Glutamatergic neuron (in vitro differentiated cells): ENCODE data around the gene AKIRIN1. TPM values are rescaled to one million over a fixed set of nuclear protein-coding genes. Genes with fewer than 3 reads are reported as not detected.
A peak's percentile ranks its signal among the peaks of the same experiment; 100 is the strongest.
"Not testable (repeated sequence)": the region's sequence is repeated elsewhere in the genome, so short reads cannot be mapped to it uniquely, and the experiment has no call there.

Experiments used
- DNase-seq: peaks from one replicate; pipeline ENCODE4 v3.0.0; 2022
- H3K27ac Mint-ChIP-seq: one replicate; pipeline ENCODE4 v1.8.0; 2020; ENCODE audit warnings: mild to moderate bottlenecking, mixed read lengths, inconsistent platforms; ENCODE audit not compliant: unreplicated experiment
- H3K27me3 Mint-ChIP-seq: one replicate; pipeline ENCODE4 v1.8.0; 2020; ENCODE audit warnings: mild to moderate bottlenecking, moderate library complexity, mixed read lengths, inconsistent platforms; ENCODE audit not compliant: unreplicated experiment
- H3K36me3 Mint-ChIP-seq: one replicate; pipeline ENCODE4 v1.8.0; 2020; ENCODE audit warnings: mild to moderate bottlenecking, mixed read lengths, inconsistent platforms; ENCODE audit not compliant: unreplicated experiment
- H3K4me1 Mint-ChIP-seq: one replicate; pipeline ENCODE4 v1.8.0; 2020; ENCODE audit warnings: mild to moderate bottlenecking, low read depth, mixed read lengths, inconsistent platforms; ENCODE audit not compliant: unreplicated experiment
- H3K4me3 Mint-ChIP-seq: one replicate; pipeline ENCODE4 v1.8.0; 2020; ENCODE audit warnings: mild to moderate bottlenecking, mixed read lengths, inconsistent platforms; ENCODE audit not compliant: unreplicated experiment
- H3K9me3 Mint-ChIP-seq: one replicate; pipeline ENCODE4 v1.8.0; 2020; ENCODE audit warnings: mild to moderate bottlenecking, moderate library complexity, mixed read lengths, inconsistent platforms; ENCODE audit not compliant: unreplicated experiment
- CTCF ChIP-seq: fragments of 200-600 bp; sonication (generic); IDR thresholded peaks from one replicate; pipeline ENCODE4 v1.5.0; 2021; ENCODE audit not compliant: partially characterized antibody, unreplicated experiment
- total RNA-seq: library from RNA; stranded (reverse); fragmentation: NEBNext Ultra II Directional; extraction: Animal tissue kit (Norgen Biotek cat#: 25700); gene quantifications from one replicate; pipeline ENCODE4 v1.2.1, GENCODE V29; 2021; ENCODE audit not compliant: unreplicated experiment

Gene AKIRIN1
- total RNA-seq, 1 donor from 2014 or later, result 95.5 TPM

GRCh38 chr1:38964140-38964548, 26.9 kb upstream of the AKIRIN1 start:
- Mint-ChIP-seq H3K27me3 (no peaks in the 10 kb centered on the region), H3K36me3 (no peaks in the 10 kb centered on the region), H3K4me1 (no peaks in the 10 kb centered on the region), H3K27ac (no peak overlapping the region), H3K9me3 (no peaks in the 10 kb centered on the region), H3K4me3 (no peak overlapping the region)
- no peak for DNase-seq
- TF ChIP-seq CTCF, result no peak

GRCh38 chr1:38973145-38973544, 17.9 kb upstream of the AKIRIN1 start:
- not testable (repeated sequence) for H3K27me3 Mint-ChIP-seq, H3K9me3 Mint-ChIP-seq, DNase-seq, H3K36me3 Mint-ChIP-seq, H3K4me1 Mint-ChIP-seq, H3K27ac Mint-ChIP-seq, H3K4me3 Mint-ChIP-seq

- Mint-ChIP-seq H3K4me3 (no peak overlapping the region), H3K9me3 (peaks cover 2% of the 10 kb centered on the region), H3K36me3 (peaks cover 4% of the 10 kb centered on the region), H3K4me1 (no peaks in the 10 kb centered on the region), H3K27ac (no peak overlapping the region), H3K27me3 (no peaks in the 10 kb centered on the region)
- no peak for DNase-seq
- no peak for TF ChIP-seq CTCF
Measured at GRCh38 chr1:38973659-38974437, 17.2 kb upstream of the AKIRIN1 start.

- not testable (repeated sequence) for H3K27ac Mint-ChIP-seq, H3K36me3 Mint-ChIP-seq, H3K9me3 Mint-ChIP-seq
Measured at GRCh38 chr1:38977399-38978244, 13.5 kb upstream of the AKIRIN1 start.

GRCh38 chr1:38978245-38978542, 12.9 kb upstream of the AKIRIN1 start:
- not testable (repeated sequence) for H3K27ac Mint-ChIP-seq, H3K4me3 Mint-ChIP-seq, H3K4me1 Mint-ChIP-seq, H3K27me3 Mint-ChIP-seq, H3K36me3 Mint-ChIP-seq, H3K9me3 Mint-ChIP-seq, DNase-seq

More at GRCh38 chr1:38977399-38978244, 13.5 kb upstream of the AKIRIN1 start:
- H3K4me1 Mint-ChIP-seq, H3K27me3 Mint-ChIP-seq, H3K4me3 Mint-ChIP-seq, DNase-seq: not testable (repeated sequence)

- not testable (repeated sequence) for H3K36me3 Mint-ChIP-seq, H3K27me3 Mint-ChIP-seq, DNase-seq, H3K4me3 Mint-ChIP-seq, H3K4me1 Mint-ChIP-seq, H3K9me3 Mint-ChIP-seq, H3K27ac Mint-ChIP-seq
Measured at GRCh38 chr1:38979380-38979779, 11.7 kb upstream of the AKIRIN1 start.

- no peaks in the 10 kb centered on the region for H3K9me3 Mint-ChIP-seq
- H3K4me3 Mint-ChIP-seq, result peak overlapping the region; percentile 78
- no peaks in the 10 kb centered on the region for H3K36me3 Mint-ChIP-seq
- H3K27me3 Mint-ChIP-seq, result no peaks in the 10 kb centered on the region
- DNase-seq, result no peak
- H3K4me1 Mint-ChIP-seq, result peaks cover 13% of the 10 kb centered on the region
- no peak for TF ChIP-seq CTCF
- H3K27ac Mint-ChIP-seq, result no peak overlapping the region
Measured at GRCh38 chr1:38989979-38990378, 1.1 kb upstream of the AKIRIN1 start.
